Measurements from ENCODE around the gene EZR. TPM values are rescaled to one million over a fixed set of nuclear protein-coding genes. Genes with fewer than 3 reads are reported as not detected.
A peak's percentile ranks its signal among the peaks of the same experiment; 100 is the strongest.

Gene EZR
- total and polyA plus RNA-seq, 2 of the 8 experiments (the other 6 are each of a cell fraction or from before 2014, with no cell fraction given): 122 to 286 TPM

DNA sequence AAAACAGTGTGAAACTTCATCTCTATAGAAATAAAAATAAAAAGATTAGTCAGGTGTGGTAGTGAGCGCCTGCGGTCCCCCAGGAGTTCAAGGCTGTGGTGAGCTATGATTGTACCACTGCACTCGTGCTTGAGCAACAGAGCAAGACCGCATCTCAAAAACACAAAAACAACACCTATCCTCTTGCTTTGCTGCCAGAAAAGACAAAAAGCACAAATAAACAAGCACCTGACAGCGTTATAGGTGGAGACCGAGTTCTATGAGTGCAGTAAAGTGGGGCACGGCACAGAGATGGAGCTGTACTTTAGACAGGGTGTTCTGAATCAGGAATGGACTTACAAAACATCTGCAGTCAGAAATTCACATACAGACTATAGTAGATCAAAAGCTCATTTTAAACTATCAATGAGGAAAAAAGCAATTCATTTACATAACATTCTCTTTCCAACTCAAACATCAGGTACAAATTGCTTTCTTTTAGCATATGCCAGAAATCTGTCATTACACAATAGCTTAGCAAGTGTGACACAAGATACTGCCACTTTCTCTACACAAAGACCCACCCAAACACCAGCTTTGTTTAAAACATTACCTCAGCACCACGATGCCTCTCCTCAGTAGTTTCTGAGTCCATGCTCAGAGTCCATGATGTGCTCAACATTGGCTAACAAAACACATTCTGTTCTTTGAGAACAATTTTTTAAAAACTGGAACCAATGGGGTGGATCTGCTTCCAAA, 10.1 kb downstream of the EZR start:
- H3K79me1 ChIP-seq (ENCODE audit: low read depth, low read length): peaks cover 4% of the 10 kb centered on the region; the same call in 1 of the 2 replicates
- H4K8ac ChIP-seq (ENCODE audit: extremely low read depth, insufficient read depth, low read length): no peak overlapping the region
- H3K14ac ChIP-seq (ENCODE audit: insufficient read length): no peak overlapping the region
- H3K4me3 ChIP-seq (ENCODE audit: extremely low read depth in 1 of 4, insufficient read depth in 2 of 4, low read depth in 3 of 4, low read length in 4 of 4): no peak overlapping the region
- no peaks in the 10 kb centered on the region for H3K23me2 ChIP-seq (ENCODE audit: low read depth, low read length)
- TF ChIP-seq, protein P1, sequence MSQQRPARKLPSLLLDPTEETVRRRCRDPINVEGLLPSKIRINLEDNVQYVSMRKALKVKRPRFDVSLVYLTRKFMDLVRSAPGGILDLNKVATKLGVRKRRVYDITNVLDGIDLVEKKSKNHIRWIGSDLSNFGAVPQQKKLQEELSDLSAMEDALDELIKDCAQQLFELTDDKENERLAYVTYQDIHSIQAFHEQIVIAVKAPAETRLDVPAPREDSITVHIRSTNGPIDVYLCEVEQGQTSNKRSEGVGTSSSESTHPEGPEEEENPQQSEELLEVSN (IDR thresholded peaks at IDR 0.05): no peak
- TF ChIP-seq, protein P2, sequence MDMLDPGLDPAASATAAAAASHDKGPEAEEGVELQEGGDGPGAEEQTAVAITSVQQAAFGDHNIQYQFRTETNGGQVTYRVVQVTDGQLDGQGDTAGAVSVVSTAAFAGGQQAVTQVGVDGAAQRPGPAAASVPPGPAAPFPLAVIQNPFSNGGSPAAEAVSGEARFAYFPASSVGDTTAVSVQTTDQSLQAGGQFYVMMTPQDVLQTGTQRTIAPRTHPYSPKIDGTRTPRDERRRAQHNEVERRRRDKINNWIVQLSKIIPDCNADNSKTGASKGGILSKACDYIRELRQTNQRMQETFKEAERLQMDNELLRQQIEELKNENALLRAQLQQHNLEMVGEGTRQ (IDR thresholded peaks at IDR 0.05; ENCODE audit: low read length): no peak
- TF ChIP-seq TBP (IDR thresholded peaks at IDR 0.05; ENCODE audit: low read depth, low read length) (no peak), POLR2AphosphoS5 (IDR thresholded peaks at IDR 0.05; ENCODE audit: low read depth, low read length) (peak; percentile 28; the same call in 1 of the 2 replicates), SP1 (IDR thresholded peaks at IDR 0.05; ENCODE audit: low read depth, low read length) (no peak), TCF12 (IDR thresholded peaks at IDR 0.05; ENCODE audit: low read depth, low read length) (no peak)
- H3K79me2 ChIP-seq (ENCODE audit: control insufficient read depth in 1 of 2, insufficient read depth in 2 of 2, low read length in 2 of 2): peaks cover 70 to 99% of the 10 kb centered on the region in 2 experiments
- H3K18ac ChIP-seq (ENCODE audit: extremely low read depth, low read length): no peak overlapping the region
- H3K27me3 ChIP-seq (replicated peaks in 1 of 4; ENCODE audit: control insufficient read depth in 3 of 4, extremely low read depth in 1 of 4, insufficient read depth in 3 of 4, low read length in 3 of 4): no peaks in the 10 kb centered on the region
- H3K9me3 ChIP-seq (ENCODE audit: insufficient read depth in 2 of 2, low read depth in 1 of 2, low read length in 1 of 2): no peaks in the 10 kb centered on the region
- CTCF ChIA-PET (ENCODE audit: partially characterized antibody): interaction anchor here (0.8 to 3.9 kb wide), 11 partner anchors 10 to 163 kb away, joined by 3 to 20 read pairs (median 6); no protein-coding TSS in a partner anchor
- peaks cover 10 to 67% (median 21%) of the 10 kb centered on the region in 4 experiments for H3K36me3 ChIP-seq (ENCODE audit: control insufficient read depth in 2 of 4, insufficient read depth in 4 of 4, low read length in 3 of 4)
- H2AFZ ChIP-seq (ENCODE audit: low read length): no peak overlapping the region
- H2BK20ac ChIP-seq (ENCODE audit: low read length): no peak overlapping the region
- POLR2A ChIA-PET (ENCODE audit: partially characterized antibody): interaction anchor here (0.7 to 4.4 kb wide), 15 partner anchors 8 to 320 kb away, joined by 3 to 31 read pairs (median 4); partner anchors contain the start of genes EZR and RSPH3
- no peak overlapping the region for H3K4ac ChIP-seq (replicated peaks; ENCODE audit: insufficient read length, low read depth, low read length)
- FAIRE-seq (no peak), DNase-seq (ENCODE audit: low read depth in 1 of 2, low spot score in 2 of 2) (no peak)
- no peak overlapping the region for H2BK15ac ChIP-seq (ENCODE audit: low read length)
- H3K23ac ChIP-seq (ENCODE audit: insufficient read length): no peak overlapping the region
- no peak overlapping the region for H2BK5ac ChIP-seq (ENCODE audit: low read depth, low read length)
- H4K20me1 ChIP-seq (replicated peaks in 1 of 2; ENCODE audit: control insufficient read depth in 1 of 2, insufficient read depth in 2 of 2, low read length in 2 of 2): peaks cover 38 to 48% of the 10 kb centered on the region in 2 experiments
- H3K4me2 ChIP-seq (ENCODE audit: insufficient read depth in 1 of 2, low read depth in 2 of 2, low read length in 2 of 2): peak overlapping the region in 1 of 2 experiments; percentile 1; a peak in 1 of 4 replicates
- H3K56ac ChIP-seq (replicated peaks; ENCODE audit: insufficient read length, low read depth, low read length): no peak overlapping the region
- no peak overlapping the region for H4K5ac ChIP-seq (ENCODE audit: insufficient read length, low read depth, low read length)
- WGBS, 2 experiments (ENCODE audit: extremely low coverage in 1 of 2, insufficient coverage in 1 of 2, insufficient read length in 1 of 2, insufficient replicate concordance in 2 of 2, low coverage in 1 of 2, low lambda C conversion rate in 2 of 2, missing lambda C conversion rate in 1 of 2): 83% methylated on average over 8 of the region's 8 CpGs; no CpG with 5 or more reads in 1 of the 2 experiments
- H2BK120ac ChIP-seq (replicated peaks; ENCODE audit: low read depth, low read length): no peak overlapping the region
- H2AK5ac ChIP-seq (ENCODE audit: low read depth, low read length): no peak overlapping the region
- no peak overlapping the region for H4K91ac ChIP-seq (replicated peaks; ENCODE audit: insufficient read length, low read length)
- H3K4me1 ChIP-seq (replicated peaks in 1 of 4; ENCODE audit: control insufficient read depth in 3 of 4, insufficient read depth in 4 of 4, low read length in 3 of 4): peaks cover 11 to 41% (median 37%) of the 10 kb centered on the region in 4 experiments
- no peak overlapping the region for H2BK12ac ChIP-seq (ENCODE audit: low read depth, low read length)
- no peak overlapping the region; a peak in 1 of 7 replicates for H3K9ac ChIP-seq (replicated peaks in 1 of 4; ENCODE audit: extremely low read depth in 1 of 4, low read depth in 3 of 4, low read length in 3 of 4)
- H3K27ac ChIP-seq (ENCODE audit: low read depth, low read length): no peak overlapping the region
